CD4-positive, alpha-beta T cell treated with Interleukin-1 beta for 1 hour (primary cell): ENCODE results near the gene SLIT1.

Experiments used
- DNase-seq, 2 donors: peaks; one replicate each; pipeline ENCODE4 v3.0.0-alpha.2; 2020 to 2022

The SLIT1 gene

GRCh38 chr10:96992721-96993120 is 193.0 kb downstream of the SLIT1 start:
- no peak for DNase-seq

- no peak for DNase-seq
Observed at GRCh38 chr10:96991313-96991841, 194.4 kb downstream of the SLIT1 start.

GRCh38 chr10:96988426-96988825 is 197.3 kb downstream of the SLIT1 start:
- no peak for DNase-seq

- DNase-seq = no peak
Observed at GRCh38 chr10:96987842-96988175, 197.9 kb downstream of the SLIT1 start.

- DNase-seq = no peak
Observed at GRCh38 chr10:96987141-96987841, 198.5 kb downstream of the SLIT1 start.

GRCh38 chr10:96986200-96986856 is 199.4 kb downstream of the SLIT1 start:
- DNase-seq = no peak

GRCh38 chr10:96984541-96985131 is 201.1 kb downstream of the SLIT1 start:
- no peak for DNase-seq

- no peak for DNase-seq
Observed at GRCh38 chr10:96982149-96982930, 203.4 kb downstream of the SLIT1 start.

- no peak for DNase-seq
Observed at GRCh38 chr10:96978621-96979154, 207.1 kb downstream of the SLIT1 start.

- no peak for DNase-seq
Observed at GRCh38 chr10:96975136-96975535, 210.6 kb downstream of the SLIT1 start.

GRCh38 chr10:96973809-96974747 is 211.7 kb downstream of the SLIT1 start:
- no peak for DNase-seq

- no peak for DNase-seq
Observed at GRCh38 chr10:96972264-96972663, 213.5 kb downstream of the SLIT1 start.

- DNase-seq = no peak
Observed at GRCh38 chr10:96971324-96971723, 214.4 kb downstream of the SLIT1 start.

- no peak for DNase-seq
Observed at GRCh38 chr10:96968682-96969423, 216.9 kb downstream of the SLIT1 start.

GRCh38 chr10:96967847-96968246 is 217.9 kb downstream of the SLIT1 start:
- DNase-seq = no peak

GRCh38 chr10:96964131-96964530 is 221.6 kb downstream of the SLIT1 start:
- no peak for DNase-seq

- no peak for DNase-seq
Observed at GRCh38 chr10:96960872-96961271, 224.9 kb downstream of the SLIT1 start.

GRCh38 chr10:96959733-96960132 is 226.0 kb downstream of the SLIT1 start:
- no peak for DNase-seq

GRCh38 chr10:96958071-96958470 is 227.7 kb downstream of the SLIT1 start:
- DNase-seq = no peak

GRCh38 chr10:96955794-96956193 is 230.0 kb downstream of the SLIT1 start:
- no peak for DNase-seq

- no peak for DNase-seq
Observed at GRCh38 chr10:96951954-96952353, 233.8 kb downstream of the SLIT1 start.
